PFSK-1 (cell line): ENCODE measurements around the gene LDLRAD3.

Source experiments
- POLR2AphosphoS5 ChIP-seq: IDR thresholded peaks from 2 replicates; pipeline ENCODE4 v1.6.1; 2012; ENCODE audit warnings: low read depth, mild to moderate bottlenecking, control low read depth, low read length, moderate library complexity
- REST ChIP-seq, 2 experiments: IDR thresholded peaks; 2 replicates each; pipeline versions ENCODE4 v1.6.1 to v1.8.0; 2011 to 2012; ENCODE audit warnings: low read depth in 2 of 2, low read length in 2 of 2, control low read depth in 1 of 2, inconsistent platforms in 1 of 2, mild to moderate bottlenecking in 1 of 2, moderate library complexity in 1 of 2; ENCODE audit not compliant: insufficient read depth in 1 of 2
- SIN3A ChIP-seq: IDR thresholded peaks from 2 replicates; pipeline ENCODE4 v1.6.1; 2012; ENCODE audit warnings: mild to moderate bottlenecking, low read length, moderate library complexity, borderline replicate concordance; ENCODE audit not compliant: insufficient read depth
- TAF1 ChIP-seq: IDR thresholded peaks from 2 replicates; pipeline ENCODE4 v1.6.1; 2012; ENCODE audit warnings: low read length, control low read depth, borderline replicate concordance; ENCODE audit not compliant: insufficient read depth

GRCh38 chr11:35918716-35919115 is 25.1 kb upstream of the LDLRAD3 start:
- TF ChIP-seq SIN3A (no peak), POLR2AphosphoS5 (no peak), TAF1 (no peak), REST (IDR thresholded peaks at IDR 0.05; ENCODE audit: insufficient read depth in 1 of 2, low read depth in 2 of 2, low read length in 2 of 2) (no peak)
